OCI-LY3 (cell line): Measurements from ENCODE around the gene C2CD4B.

Experiments used
- H2AFZ ChIP-seq: fragments of 200-600, 300-600 bp; shearing (Covaris generic); 2 replicates; pipeline ENCODE4 v1.6.0; 2014; ENCODE audit warnings: antibody characterized with exemption, low read depth, low read length
- H3K27ac ChIP-seq: fragments of 200-600, 300-600 bp; sonication (generic); 2 replicates; pipeline ENCODE4 v1.5.1; 2014; ENCODE audit warnings: mild to moderate bottlenecking, low read length, moderate library complexity, mixed read lengths
- H3K27me3 ChIP-seq: fragments of 200-600, 300-600 bp; sonication (generic); 2 replicates; pipeline ENCODE4 v1.6.1; 2014; ENCODE audit warnings: low read depth, low read length, mixed read lengths
- H3K36me3 ChIP-seq: fragments of 200-600, 300-600 bp; sonication (generic); replicated peaks from 2 replicates; pipeline ENCODE3; 2014; ENCODE audit warnings: low read depth, low read length, mixed read lengths
- H3K4me1 ChIP-seq: fragments of 300-600, 200-600 bp; sonication (generic); 2 replicates; pipeline ENCODE4 v1.6.1; 2014; ENCODE audit warnings: low read length, mixed read lengths
- H3K4me2 ChIP-seq: fragments of 200-600, 300-600 bp; sonication (generic); 2 replicates; pipeline ENCODE4 v1.6.1; 2014; ENCODE audit warnings: low read length, mixed read lengths
- H3K4me3 ChIP-seq: fragments of 300-600, 200-600 bp; sonication (generic); 2 replicates; pipeline ENCODE4 v1.5.1; 2014; ENCODE audit warnings: antibody characterized with exemption, mild to moderate bottlenecking, low read length, moderate library complexity
- H3K79me2 ChIP-seq: fragments of 300-600, 200-600 bp; shearing (Covaris generic); 2 replicates; pipeline ENCODE4 v1.6.1; 2014; ENCODE audit warnings: mild to moderate bottlenecking, low read length, mixed read lengths
- H3K9ac ChIP-seq: fragments of 300-600, 200-600 bp; shearing (Covaris generic); 2 replicates; pipeline ENCODE4 v1.6.0; 2014; ENCODE audit warnings: mild to moderate bottlenecking, low read length, moderate library complexity
- H3K9me3 ChIP-seq: fragments of 200-600, 300-600 bp; shearing (Covaris generic); 2 replicates; pipeline ENCODE4 v1.6.1; 2014; ENCODE audit warnings: low read length, mixed read lengths; ENCODE audit not compliant: insufficient read depth
- H4K20me1 ChIP-seq: fragments of 200-600, 300-600 bp; sonication (generic); 2 replicates; pipeline ENCODE4 v1.6.1; 2016; ENCODE audit warnings: low read length, mixed read lengths; ENCODE audit not compliant: insufficient read depth
- CTCF ChIP-seq: fragments of 200-600, 300-600 bp; sonication (generic); IDR thresholded peaks from 2 replicates; pipeline ENCODE4 v1.5.1; 2014; ENCODE audit warnings: antibody characterized with exemption, low read length, low read depth
- EZH2phosphoT487 ChIP-seq: fragments of 200-600 bp; shearing (Covaris generic); IDR thresholded peaks from 2 replicates; pipeline ENCODE4 v1.6.1; 2018; ENCODE audit warnings: antibody characterized with exemption, mixed run types, low read depth

C2CD4B gene

GRCh38 chr15:62209322-62209721 lies 44.2 kb upstream of the C2CD4B start:
- no peak overlapping the region for H3K4me2 ChIP-seq
- no peak overlapping the region for H2AFZ ChIP-seq
- H3K27ac ChIP-seq = no peak overlapping the region
- H3K9me3 ChIP-seq = peaks cover 10% of the 10 kb centered on the region; the same call in 1 of the 2 replicates
- H3K27me3 ChIP-seq = no peaks in the 10 kb centered on the region
- no peaks in the 10 kb centered on the region for H4K20me1 ChIP-seq
- no peak overlapping the region for H3K4me3 ChIP-seq
- no peaks in the 10 kb centered on the region for H3K36me3 ChIP-seq
- no peaks in the 10 kb centered on the region for H3K4me1 ChIP-seq
- no peak for TF ChIP-seq EZH2phosphoT487
- no peaks in the 10 kb centered on the region for H3K79me2 ChIP-seq
- no peak overlapping the region for H3K9ac ChIP-seq

GRCh38 chr15:62208884-62209283 lies 43.8 kb upstream of the C2CD4B start:
- H3K4me1 ChIP-seq = no peaks in the 10 kb centered on the region
- H4K20me1 ChIP-seq = no peaks in the 10 kb centered on the region
- no peak overlapping the region for H3K9ac ChIP-seq
- H3K27me3 ChIP-seq = no peaks in the 10 kb centered on the region
- H3K9me3 ChIP-seq = peaks cover 10% of the 10 kb centered on the region; the same call in 1 of the 2 replicates
- H3K4me2 ChIP-seq = no peak overlapping the region
- H2AFZ ChIP-seq = no peak overlapping the region
- H3K36me3 ChIP-seq = no peaks in the 10 kb centered on the region
- TF ChIP-seq CTCF = no peak
- TF ChIP-seq EZH2phosphoT487 = no peak
- no peaks in the 10 kb centered on the region for H3K79me2 ChIP-seq
- H3K27ac ChIP-seq = no peak overlapping the region
- no peak overlapping the region for H3K4me3 ChIP-seq

- H4K20me1 ChIP-seq = no peaks in the 10 kb centered on the region
- H3K4me1 ChIP-seq = no peaks in the 10 kb centered on the region
- no peaks in the 10 kb centered on the region for H3K36me3 ChIP-seq
- H3K9me3 ChIP-seq = peaks cover 10% of the 10 kb centered on the region; the same call in 1 of the 2 replicates
- H3K4me3 ChIP-seq = no peak overlapping the region
- H3K9ac ChIP-seq = no peak overlapping the region
- TF ChIP-seq EZH2phosphoT487 (no peak), CTCF (no peak)
- no peaks in the 10 kb centered on the region for H3K79me2 ChIP-seq
- H3K27ac ChIP-seq = no peak overlapping the region
- no peak overlapping the region for H2AFZ ChIP-seq
- H3K4me2 ChIP-seq = no peak overlapping the region
- no peaks in the 10 kb centered on the region for H3K27me3 ChIP-seq
Observed at GRCh38 chr15:62208367-62208766, 43.3 kb upstream of the C2CD4B start.

GRCh38 chr15:62190675-62191074 lies 25.6 kb upstream of the C2CD4B start:
- Histone ChIP-seq H4K20me1 (no peaks in the 10 kb centered on the region), H3K36me3 (no peaks in the 10 kb centered on the region), H3K27ac (no peak overlapping the region), H3K4me2 (no peak overlapping the region), H2AFZ (no peak overlapping the region), H3K9ac (no peak overlapping the region), H3K9me3 (no peaks in the 10 kb centered on the region), H3K4me1 (no peaks in the 10 kb centered on the region), H3K27me3 (no peaks in the 10 kb centered on the region; the same call in 1 of the 2 replicates), H3K4me3 (no peak overlapping the region), H3K79me2 (no peaks in the 10 kb centered on the region)
- TF ChIP-seq CTCF (no peak), EZH2phosphoT487 (no peak)
